SKM-1 (cell line): Measurements from ENCODE around the gene PLEKHM3.

Experiments
- DNase-seq: peaks from one replicate; lab custom pipeline; 2025; ENCODE audit not compliant: unreplicated experiment; lab: John Stamatoyannopoulos, UW

Gene PLEKHM3

DNA sequence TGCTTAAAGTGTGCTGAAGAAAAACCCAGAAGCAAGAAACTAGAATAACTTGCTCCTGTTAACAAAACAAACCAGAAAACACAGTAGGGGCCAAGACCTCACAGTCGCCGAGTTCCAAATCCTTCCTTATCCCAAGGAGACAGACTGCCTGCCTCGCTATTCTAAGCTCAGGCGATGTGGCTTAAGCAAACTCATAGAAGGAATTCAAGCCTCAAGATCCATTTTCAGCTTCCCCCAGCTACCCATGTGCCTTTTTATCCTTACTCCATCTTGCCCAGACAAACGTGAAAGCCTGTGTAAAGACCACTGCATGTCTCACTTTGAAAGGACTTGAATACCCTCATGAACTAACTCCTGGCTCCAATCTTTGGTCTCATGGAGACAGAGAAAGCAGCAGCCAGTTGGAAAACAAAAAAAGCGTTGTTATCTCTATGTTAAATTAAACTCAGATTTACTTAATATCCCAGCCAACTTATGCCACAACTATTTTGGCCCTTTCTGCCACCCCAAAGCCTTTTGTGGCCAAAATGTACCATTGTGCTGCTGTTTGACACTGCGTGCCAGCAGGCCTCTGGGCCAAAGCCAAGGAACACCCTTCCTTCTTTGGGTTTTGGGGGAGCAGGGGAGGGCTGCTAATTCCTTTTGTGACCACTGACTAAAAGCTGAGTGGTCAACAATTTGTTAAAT is 132.5 kb downstream of the PLEKHM3 start:
- DNase-seq: no peak

DNA sequence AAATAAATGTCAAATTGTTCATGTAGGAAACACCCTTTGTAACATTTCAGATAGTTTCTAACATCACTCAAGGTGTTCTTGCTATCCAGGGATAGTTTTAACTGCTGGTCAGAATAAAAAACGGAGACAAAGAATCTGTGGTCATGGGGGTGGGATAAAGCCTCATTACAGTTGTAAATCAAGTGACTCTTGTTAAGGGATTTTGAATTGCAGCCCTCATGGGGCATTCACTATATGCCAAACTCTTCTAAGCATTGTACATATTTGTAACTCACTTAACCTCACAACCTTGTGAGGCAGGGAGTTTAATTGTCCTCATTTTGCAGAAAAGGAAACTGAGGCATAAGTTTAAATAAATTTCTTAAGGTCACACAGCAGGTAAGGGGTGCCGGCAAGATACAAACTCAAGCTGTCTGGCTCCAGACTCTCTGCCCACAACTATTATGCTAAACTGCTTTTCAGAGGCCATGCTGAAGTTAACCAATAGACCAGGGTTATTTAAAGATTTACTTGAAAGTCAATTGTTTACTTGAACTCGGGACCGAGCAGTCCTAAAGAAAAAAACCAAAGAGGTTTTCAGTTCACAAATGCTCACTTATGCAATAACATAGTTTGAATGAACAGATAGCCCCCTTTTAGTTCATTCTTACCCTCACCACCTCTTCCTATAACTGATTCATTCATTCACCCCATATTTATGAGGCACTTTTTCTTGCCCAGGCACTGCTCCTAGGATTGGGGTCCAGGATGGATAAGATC is 134.1 kb downstream of the PLEKHM3 start:
- DNase-seq: no peak

DNA sequence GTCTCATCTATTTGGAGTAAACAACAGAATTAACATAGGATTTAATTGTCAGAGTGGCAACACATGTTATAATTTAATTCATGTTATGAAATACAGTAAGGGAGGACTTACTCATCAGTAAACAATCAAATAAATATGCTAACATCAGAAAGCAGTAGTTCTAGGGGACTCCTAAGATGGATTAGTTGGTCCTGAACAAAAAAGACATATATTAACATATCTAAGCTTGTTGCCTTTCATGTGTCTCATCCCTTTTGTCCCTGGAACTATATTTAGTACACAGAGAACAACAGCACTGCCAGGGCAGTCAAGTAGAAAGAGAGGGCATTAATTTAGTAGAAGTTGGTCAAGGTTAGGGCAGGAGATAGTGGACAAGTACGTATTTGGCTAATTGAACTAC is 137.8 kb downstream of the PLEKHM3 start:
- no peak for DNase-seq

DNA sequence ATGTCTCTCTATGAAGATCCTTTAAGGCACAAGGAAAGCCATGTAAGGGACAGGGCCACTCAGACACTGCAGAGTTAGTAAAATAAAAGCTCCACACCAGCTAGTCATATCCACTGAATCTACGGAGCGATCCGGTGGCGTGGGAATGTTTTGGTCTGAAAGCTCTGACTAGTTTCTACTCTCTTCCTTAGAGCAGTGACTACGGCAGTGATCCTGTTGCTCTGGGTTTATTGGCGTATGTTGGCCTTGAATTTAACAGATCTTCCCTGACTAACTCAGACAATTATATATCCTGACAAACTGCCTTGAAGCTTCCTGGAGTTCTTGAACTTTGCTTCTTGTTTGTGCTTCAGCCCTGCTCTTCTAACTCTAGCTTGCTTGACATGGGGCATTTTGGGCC is 140.3 kb downstream of the PLEKHM3 start:
- DNase-seq: no peak

DNA sequence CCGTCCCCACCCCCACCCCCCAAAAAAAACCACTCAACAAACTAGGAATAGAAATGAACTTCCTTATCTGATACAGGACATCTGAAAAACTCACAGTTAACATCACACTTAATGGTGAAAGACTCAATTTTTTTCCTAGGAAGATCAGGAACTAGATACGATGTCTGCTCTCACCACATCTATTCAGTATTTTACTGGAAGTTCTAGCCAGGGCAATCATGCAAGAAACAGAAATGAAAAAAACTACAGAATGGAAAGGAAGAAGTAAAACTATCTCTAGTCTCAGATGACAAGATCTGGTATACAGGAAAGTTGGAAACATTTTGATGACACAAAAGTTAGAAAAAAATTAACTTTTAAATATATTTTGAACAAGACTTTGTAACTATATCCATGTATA is 141.2 kb downstream of the PLEKHM3 start:
- no peak for DNase-seq

DNA sequence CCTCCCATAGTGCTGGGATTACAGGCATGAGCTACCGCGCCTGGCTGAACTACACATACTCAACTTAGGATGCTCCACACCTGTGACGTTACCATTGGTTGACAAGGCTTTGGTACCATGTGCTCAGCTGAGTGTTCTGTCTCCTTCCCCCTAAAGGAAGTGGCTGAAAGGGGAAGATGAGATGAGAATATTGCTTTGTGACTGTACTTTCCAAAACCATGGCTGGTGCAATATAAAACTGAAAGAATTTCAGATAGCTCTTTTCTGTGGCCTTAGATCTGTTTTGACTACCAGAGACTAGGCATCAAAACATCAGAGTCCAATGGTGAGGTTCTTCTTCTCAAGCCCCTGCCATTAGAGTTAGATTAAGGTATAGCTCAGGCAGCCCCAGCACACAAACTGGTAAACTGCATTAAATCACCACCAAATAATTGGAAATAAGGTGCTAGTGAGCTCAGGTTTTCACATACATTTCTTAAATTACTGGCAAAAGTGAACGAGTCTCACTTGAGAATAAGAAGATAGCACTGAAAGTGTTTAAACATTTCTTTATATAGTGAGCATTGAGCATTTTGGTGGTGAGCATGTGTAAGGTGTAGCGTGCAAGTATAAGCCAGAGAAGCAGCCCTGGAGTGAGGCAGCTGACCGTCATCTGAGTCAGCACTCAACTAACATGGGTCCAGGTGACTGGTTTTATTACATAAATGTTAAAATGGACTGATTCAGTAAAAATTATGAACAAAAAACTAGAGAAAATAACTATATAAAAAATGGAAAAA is 142.1 kb downstream of the PLEKHM3 start:
- DNase-seq: no peak

DNA sequence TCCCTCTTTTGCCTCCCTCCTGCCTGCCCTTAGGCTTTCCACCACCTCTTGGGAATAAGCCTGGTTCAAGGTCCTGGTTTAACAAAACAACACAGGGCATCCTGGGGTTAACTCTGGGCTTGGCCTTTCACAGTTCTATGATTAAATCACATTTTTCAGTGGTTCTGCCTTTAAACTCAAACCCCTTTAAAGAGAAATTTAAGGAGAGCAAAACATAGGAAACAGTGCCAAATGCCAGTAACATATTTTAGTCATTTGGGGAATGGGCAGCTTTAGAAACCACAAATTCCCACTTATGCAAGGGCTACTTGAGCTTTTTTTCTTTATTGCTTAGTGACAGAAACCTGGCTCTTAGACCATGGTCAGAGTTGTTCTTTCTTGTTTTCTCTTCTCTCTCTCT is 143.4 kb downstream of the PLEKHM3 start:
- DNase-seq: no peak

DNA sequence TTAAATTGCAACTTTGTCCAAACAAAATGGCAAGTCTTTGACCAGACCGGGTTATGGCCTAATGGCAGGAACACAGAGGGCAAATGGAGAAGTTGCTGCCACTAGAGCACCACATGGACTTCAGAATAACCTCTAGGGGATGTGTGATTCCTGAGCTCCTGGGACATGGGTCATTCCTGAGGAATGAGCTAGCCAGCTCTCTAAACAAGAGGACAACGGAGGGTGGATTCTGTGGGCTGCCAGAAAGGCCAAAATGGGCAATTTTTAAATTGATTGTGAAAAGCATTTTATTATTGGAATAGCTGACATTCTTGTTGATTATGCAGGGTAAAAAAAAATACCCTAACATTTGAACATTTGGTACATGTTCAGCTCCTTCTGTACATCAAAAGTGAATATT is 145.8 kb downstream of the PLEKHM3 start:
- DNase-seq: no peak

DNA sequence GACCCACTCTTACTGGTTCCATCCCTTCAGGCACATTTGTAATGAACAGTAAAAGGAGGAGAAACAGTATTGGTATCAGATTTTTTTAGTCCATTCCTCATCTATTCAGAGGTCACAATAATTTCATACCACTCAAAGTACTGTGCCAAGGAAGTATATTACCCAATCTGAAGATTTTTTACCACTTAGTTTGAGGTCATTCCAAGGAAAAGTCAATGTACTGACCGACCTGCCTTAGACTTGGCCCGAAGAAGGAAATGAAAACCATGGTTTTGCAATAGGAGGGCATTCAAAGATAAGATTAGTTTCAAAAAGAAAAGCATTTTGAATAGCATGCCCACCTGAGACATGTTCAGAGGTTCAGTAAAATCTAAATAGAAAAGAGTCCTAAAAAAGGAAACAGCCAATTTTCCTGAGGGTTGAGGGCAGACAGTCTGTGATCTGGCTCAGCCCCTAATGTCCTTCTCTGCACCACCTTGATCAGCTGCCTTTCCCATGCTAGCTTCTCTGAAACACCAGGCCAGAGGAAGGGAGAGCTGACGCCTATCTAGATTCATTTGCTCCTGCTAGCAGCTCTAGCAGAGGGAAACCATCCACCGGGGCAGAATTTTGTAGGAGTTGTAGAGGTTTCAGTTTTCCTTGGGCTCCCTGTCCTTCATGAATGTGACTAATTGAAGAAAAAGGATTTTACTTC is 148.3 kb downstream of the PLEKHM3 start:
- DNase-seq: no peak

DNA sequence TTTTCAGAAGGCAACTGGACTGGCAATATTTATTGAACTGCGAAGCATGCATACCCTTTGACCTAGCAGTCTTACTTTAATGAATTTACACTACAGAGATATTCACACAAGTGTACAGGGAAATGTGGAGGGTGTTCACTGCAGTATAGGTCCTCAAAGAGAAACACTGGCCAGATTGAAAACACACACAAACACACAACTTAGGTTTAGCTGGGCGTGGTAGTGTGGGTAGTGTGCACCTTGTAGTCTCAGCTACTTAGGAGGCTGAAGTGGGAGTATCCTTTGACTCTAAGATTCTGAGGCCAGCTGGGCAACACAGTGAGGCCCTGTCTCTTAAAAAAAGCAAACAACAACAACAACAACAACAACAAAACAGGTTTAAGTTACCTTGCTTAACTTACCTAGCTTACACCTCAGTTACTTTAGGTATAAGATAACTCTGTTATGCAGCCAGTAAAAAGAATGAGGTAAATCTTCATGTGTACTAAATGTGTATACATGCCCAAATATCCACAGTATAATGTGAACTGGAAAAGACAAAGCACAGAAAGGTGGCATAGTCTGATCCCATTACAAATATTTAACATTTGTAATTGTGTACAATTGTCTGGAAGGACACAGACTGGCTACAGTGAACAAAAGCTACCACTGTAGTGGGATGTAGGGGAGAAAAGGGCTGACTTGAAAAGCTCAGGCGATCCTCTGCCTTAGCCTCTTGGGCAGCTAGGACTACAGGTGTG is 149.7 kb downstream of the PLEKHM3 start:
- DNase-seq: no peak

DNA sequence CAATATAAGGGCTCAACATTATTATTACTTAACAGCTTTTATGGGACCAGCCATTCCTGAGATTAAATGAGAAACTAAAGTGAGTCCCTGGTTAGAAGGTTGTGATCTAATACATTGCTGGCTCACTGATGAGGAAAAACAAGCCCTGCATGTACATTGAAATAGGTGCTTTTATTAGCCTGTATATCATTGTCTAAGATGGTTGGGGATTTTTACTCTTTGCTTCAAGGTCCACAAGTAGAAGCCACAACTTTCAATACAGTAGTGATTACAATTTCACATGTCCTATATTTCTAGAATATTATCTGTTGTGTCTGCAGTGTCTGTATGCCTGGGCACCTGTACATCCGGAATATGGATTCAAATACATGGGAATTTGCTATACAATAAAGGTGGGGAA is 151.5 kb downstream of the PLEKHM3 start:
- DNase-seq: no peak

DNA sequence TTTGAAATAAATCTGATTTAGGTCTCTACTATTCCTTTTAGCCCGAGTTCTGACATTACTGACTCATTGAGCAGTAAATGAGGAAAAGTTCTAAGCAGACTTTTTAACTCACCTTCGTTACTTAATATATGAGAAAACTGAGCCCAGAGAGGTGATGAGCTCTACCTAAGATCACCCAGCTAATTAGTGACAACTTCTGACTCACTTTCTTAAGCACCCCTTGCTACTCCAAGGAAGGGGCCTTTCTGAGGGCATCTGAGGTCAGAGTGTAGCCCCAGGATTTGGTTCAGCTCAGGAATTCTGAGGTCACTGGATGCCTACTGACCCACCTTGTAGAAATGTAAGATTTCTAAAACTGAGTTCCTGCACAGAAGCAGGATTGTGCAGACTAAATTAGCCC is 153.4 kb downstream of the PLEKHM3 start:
- no peak for DNase-seq

DNA sequence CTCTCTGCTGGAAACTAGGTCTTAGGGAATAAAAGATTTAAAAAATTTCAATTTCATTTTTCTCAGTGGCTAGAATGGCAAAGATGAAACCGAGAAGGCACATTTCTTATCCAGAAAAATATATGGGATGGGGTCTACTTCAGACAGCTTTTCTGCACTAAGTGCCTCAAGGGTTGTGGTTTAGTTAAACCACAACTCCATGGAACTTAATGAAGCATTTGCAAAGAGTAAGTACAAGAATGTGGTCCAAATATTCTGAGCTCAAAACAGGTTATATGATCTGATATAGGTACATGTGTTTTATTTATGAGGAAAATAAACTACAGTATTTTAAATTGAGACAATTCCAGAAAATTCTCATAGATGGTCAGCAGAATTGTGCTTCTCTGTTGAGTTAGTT is 153.8 kb downstream of the PLEKHM3 start:
- no peak for DNase-seq

DNA sequence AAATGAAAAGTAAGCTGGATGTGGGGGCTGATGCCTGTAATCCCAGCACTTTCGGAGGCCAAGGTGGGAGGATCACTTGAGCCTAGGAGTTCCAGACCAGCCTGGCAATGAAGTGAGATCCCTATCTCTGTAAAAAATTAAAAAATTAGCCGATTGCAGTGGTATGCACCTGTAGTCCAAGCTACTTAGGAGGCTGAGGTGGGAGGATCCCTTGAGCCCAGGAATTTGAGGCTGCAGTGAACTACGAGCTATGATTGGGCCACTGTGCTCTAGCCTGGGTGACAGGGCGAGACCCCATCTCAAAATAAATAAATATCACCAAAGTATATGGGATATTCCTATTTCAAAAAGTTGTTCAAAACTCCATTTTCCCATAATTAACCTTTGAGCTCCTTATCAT is 154.5 kb downstream of the PLEKHM3 start:
- no peak for DNase-seq

DNA sequence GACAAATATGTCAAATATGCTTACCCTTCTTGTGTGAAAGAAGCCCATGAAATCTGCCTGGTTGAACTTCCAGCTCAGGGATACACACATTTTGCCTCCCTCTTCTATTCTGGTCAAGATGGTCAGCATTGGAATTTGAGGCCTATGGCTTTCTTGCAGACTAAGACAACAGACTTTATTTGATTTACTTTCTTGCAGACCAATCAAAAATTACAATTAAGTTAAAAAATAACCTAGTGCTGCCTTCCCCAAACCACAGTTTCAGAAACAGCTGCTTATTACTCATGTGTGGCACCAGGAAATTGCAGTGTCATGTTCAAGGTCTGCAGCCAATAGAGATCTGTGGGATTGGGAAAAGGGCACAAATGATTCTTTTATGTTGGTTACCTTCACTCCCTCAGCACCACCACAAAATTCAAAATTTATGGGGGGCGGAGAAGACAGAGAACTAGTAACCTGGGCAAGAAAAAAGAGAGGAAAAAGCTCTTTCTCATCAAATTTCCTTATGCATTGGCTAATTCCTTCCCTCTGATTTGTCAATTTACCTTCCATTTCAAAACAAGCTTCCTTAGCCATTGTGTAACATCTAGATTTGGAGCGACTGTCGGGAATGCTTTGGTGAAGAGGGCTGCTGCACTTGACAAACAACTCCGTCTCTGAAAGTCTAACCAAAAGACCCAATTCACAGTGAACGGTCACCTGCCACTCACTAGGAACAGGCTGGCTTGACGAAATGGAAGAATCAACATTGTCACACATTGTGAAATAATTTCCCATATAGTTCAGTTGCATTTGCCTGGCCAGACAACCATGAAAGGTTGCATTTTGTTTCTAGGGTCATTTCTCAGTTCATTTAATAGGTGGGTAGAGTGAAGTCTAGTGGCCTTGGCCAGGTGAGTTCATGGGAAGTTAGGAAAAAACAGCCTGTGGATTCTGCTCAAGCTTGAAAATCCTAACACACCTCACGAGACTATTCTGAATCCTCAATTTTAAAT is 155.2 kb downstream of the PLEKHM3 start:
- no peak for DNase-seq

DNA sequence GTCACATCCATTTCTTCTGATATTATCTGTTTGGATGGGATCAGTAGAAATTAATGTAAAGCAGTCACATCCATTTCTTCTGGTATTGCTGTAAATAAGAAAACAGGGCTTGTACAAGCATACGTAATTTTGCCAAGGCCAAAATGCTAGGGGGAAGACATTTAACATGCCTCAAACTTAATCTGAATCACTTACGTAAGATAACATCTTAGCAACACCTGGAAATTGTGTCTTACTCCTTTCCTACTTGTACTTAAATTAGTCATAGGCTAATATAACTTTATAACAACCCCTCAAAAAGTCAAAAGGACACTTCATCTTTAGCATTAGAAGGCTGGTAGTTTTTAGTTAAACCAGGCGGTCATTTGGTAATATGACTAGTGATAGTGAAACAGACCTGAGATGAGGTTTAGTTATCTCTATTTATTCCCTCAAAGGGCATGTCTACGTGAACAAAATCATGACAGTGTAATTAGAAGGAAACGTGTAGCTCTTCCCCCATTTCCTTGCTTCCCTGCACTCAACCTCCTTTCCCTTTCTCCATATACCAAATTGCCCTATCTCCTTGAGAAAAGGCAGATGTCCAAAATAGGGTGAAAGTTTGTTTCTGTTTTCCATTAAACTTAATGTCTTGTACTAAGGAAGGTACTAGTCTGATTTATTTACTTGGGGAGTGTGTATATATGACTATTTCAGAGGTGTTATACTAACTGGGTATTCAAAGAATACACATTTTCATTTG is 156.3 kb downstream of the PLEKHM3 start:
- no peak for DNase-seq

DNA sequence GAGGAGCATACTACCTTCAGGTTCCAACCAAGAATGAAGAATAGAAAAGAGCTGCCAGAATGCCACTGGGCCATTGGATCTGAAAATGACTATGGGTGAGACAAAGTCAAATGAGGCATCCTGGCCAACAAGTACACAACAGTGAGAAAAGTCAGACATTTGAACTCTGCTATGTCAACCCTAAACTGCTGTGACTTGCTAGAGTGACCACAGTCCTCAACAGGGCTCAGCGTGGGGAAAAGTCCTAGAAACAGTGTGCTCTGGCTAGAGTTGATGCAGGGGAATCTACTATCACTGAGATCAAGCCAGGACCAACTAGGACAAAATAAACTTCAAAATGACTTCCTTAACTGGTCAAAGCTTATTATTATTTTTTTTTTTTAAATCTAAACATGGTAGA is 157.4 kb downstream of the PLEKHM3 start:
- DNase-seq: no peak

DNA sequence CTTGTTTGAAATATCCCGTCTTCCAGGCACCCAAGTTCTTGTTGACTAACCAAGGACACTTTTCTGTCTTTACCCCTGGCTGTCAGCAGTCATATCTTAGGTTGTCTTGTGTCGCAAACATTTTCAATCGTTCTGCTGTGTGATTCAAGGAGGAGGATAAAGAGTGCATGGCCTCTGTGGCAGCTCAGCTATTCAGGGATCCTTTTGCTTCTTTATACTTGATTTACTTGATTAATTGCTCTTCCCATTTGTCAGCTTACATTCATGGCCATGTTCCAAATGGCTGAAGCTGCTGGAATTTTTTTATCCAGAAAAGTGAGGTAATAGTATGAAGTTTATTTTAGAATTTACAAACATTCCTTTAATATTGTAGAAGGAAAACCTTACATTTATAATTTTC is 158.3 kb downstream of the PLEKHM3 start:
- DNase-seq: no peak

DNA sequence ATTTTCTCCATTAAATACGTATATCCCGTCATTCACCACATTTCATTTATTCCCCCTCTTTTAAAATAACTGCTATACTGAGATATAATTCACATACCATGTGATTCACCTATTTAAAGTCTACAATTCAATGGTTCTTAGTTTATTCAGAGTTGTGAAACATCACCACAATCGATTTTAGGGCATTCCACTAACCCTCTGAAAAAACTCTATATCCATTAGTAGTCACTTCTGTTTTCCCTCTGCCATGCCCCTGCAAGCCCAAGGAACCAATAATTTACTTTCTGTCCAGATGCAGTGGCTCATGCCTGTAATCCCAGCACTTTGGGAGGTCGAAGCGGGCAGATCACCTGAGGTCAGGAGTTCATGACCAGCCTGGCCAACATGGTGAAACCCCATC is 160.1 kb downstream of the PLEKHM3 start:
- DNase-seq: no peak
